Left lobe of liver (tissue), 2 donors: ENCODE results near the gene NEU1. TPM values are rescaled to one million over a fixed set of nuclear protein-coding genes. Genes with fewer than 3 reads are reported as not detected.

Source experiments
- ATAC-seq: fragments of 200-7000 bp; cut with Tn5 transposase; one replicate; pipeline ENCODE4 v1.9.1; 2020; ENCODE audit warnings: mild to moderate bottlenecking, moderate library complexity
- DNase-seq: peaks from one replicate; pipeline ENCODE4 v3.0.0-alpha.2; 2020; ENCODE audit warnings: low spot score
- total RNA-seq: library from RNA; stranded (reverse); gene quantifications from one replicate; pipeline ENCODE4 v1.2.1, GENCODE V29; 2021
- donor health status: DM: no; HTN: no; CAD: no; lungs with moderate emphysema.
- donor health status: DM: no; HTN: yes; CAD: no.

Gene NEU1
- total RNA-seq, 1 donor from 2014 or later, result 20.1 TPM

- DNase-seq (no peak), ATAC-seq (no peak)
Observed at GRCh38 chr6:31896856-31897611, 34.4 kb upstream of the NEU1 start.

GRCh38 chr6:31896493-31896855 lies 33.9 kb upstream of the NEU1 start:
- DNase-seq (no peak), ATAC-seq (no peak)

GRCh38 chr6:31892821-31893220 lies 30.2 kb upstream of the NEU1 start:
- no peak for ATAC-seq
- DNase-seq, result no peak

GRCh38 chr6:31889331-31889972 lies 26.8 kb upstream of the NEU1 start:
- no peak for DNase-seq
- ATAC-seq, result no peak

GRCh38 chr6:31888276-31889258 lies 25.9 kb upstream of the NEU1 start:
- DNase-seq (no peak), ATAC-seq (peak; percentile 67)

- no peak for DNase-seq
- ATAC-seq, result no peak
Observed at GRCh38 chr6:31887173-31888007, 24.8 kb upstream of the NEU1 start.

GRCh38 chr6:31886541-31886991 lies 23.9 kb upstream of the NEU1 start:
- DNase-seq (no peak), ATAC-seq (no peak)

- no peak for DNase-seq
- no peak for ATAC-seq
Observed at GRCh38 chr6:31884528-31885035, 22.0 kb upstream of the NEU1 start.

- DNase-seq (no peak), ATAC-seq (no peak)
Observed at GRCh38 chr6:31883676-31884075, 21.1 kb upstream of the NEU1 start.

- no peak for ATAC-seq
- no peak for DNase-seq
Observed at GRCh38 chr6:31882344-31882743, 19.7 kb upstream of the NEU1 start.

GRCh38 chr6:31881136-31881859 lies 18.7 kb upstream of the NEU1 start:
- ATAC-seq (no peak), DNase-seq (no peak)

GRCh38 chr6:31880616-31881015 lies 18.0 kb upstream of the NEU1 start:
- DNase-seq, result no peak
- no peak for ATAC-seq

GRCh38 chr6:31879901-31880300 lies 17.3 kb upstream of the NEU1 start:
- no peak for ATAC-seq
- no peak for DNase-seq

- DNase-seq (no peak), ATAC-seq (no peak)
Observed at GRCh38 chr6:31879143-31879542, 16.5 kb upstream of the NEU1 start.

GRCh38 chr6:31878726-31879125 lies 16.1 kb upstream of the NEU1 start, which contains the start of gene SLC44A4:
Gene SLC44A4 (minus strand): TSS chr6:31878997. CDS start chr6:31878980, 17 bp downstream.
- DNase-seq (no peak), ATAC-seq (no peak)

- no peak for DNase-seq
- ATAC-seq, result no peak
Observed at GRCh38 chr6:31878222-31878621, 15.6 kb upstream of the NEU1 start.

- DNase-seq (no peak), ATAC-seq (peak; percentile 47)
Observed at GRCh38 chr6:31877651-31878161, 15.1 kb upstream of the NEU1 start.

- no peak for DNase-seq
- ATAC-seq, result peak; percentile 24
Observed at GRCh38 chr6:31877125-31877650, 14.6 kb upstream of the NEU1 start.

- no peak for DNase-seq
Observed at GRCh38 chr6:31876357-31876756, 13.7 kb upstream of the NEU1 start.

More at GRCh38 chr6:31876357-31876756, 13.7 kb upstream of the NEU1 start:
- ATAC-seq, result no peak
